GM23248 (cell line): ENCODE measurements around the gene METTL22. TPM values are rescaled to one million over a fixed set of nuclear protein-coding genes. Genes with fewer than 3 reads are reported as not detected.

Source experiments
- DNase-seq: peaks from one replicate; pipeline ENCODE4 v3.0.0-alpha.2; 2015
- H2AFZ ChIP-seq: fragments of 200-600 bp; sonication (generic); 2 replicates; pipeline ENCODE4 v1.6.1; 2016; ENCODE audit warnings: antibody characterized with exemption
- H3F3A ChIP-seq: fragments of 200-600 bp; sonication (generic); 2 replicates; pipeline ENCODE4 v1.6.1; 2016; ENCODE audit warnings: mild to moderate bottlenecking, antibody characterized with exemption, mixed run types; ENCODE audit not compliant: insufficient read depth
- H3K27ac ChIP-seq: fragments of 200-600 bp; sonication (generic); 2 replicates; pipeline ENCODE4 v1.5.1; 2016; ENCODE audit warnings: mild to moderate bottlenecking
- H3K27me3 ChIP-seq: fragments of 200-600 bp; sonication (generic); replicated peaks from 2 replicates; pipeline ENCODE4 v1.6.1; 2016; ENCODE audit warnings: mild to moderate bottlenecking; ENCODE audit not compliant: insufficient read depth
- H3K36me3 ChIP-seq: fragments of 200-600 bp; sonication (generic); 2 replicates; pipeline ENCODE4 v1.6.1; 2016; ENCODE audit warnings: low read depth, mild to moderate bottlenecking
- H3K4me1 ChIP-seq: fragments of 200-600 bp; sonication (generic); 2 replicates; pipeline ENCODE4 v1.6.1; 2016; ENCODE audit warnings: mild to moderate bottlenecking; ENCODE audit not compliant: insufficient read depth
- H3K4me2 ChIP-seq: fragments of 200-600 bp; sonication (generic); one replicate; pipeline ENCODE4 v1.6.1; 2016; ENCODE audit warnings: mild to moderate bottlenecking; ENCODE audit not compliant: unreplicated experiment
- H3K4me3 ChIP-seq: fragments of 200-600 bp; sonication (generic); 2 replicates; pipeline ENCODE4 v1.5.1; 2016; ENCODE audit warnings: mild to moderate bottlenecking
- H3K79me2 ChIP-seq: fragments of 200-600 bp; sonication (generic); 2 replicates; pipeline ENCODE4 v1.6.1; 2016; ENCODE audit warnings: mild to moderate bottlenecking; ENCODE audit not compliant: insufficient read depth
- H3K9ac ChIP-seq: fragments of 200-600 bp; sonication (generic); 2 replicates; pipeline ENCODE4 v1.6.1; 2016; ENCODE audit warnings: mild to moderate bottlenecking
- H3K9me2 ChIP-seq: fragments of 200-600 bp; sonication (generic); 2 replicates; pipeline ENCODE4 v1.6.1; 2016; ENCODE audit warnings: mixed run types, mild to moderate bottlenecking, moderate library complexity; ENCODE audit not compliant: insufficient read depth
- H3K9me3 ChIP-seq: fragments of 200-600 bp; sonication (generic); one replicate; pipeline ENCODE4 v1.6.1; 2017; ENCODE audit warnings: low read depth
- H4K20me1 ChIP-seq: fragments of 200-600 bp; sonication (generic); 2 replicates; pipeline ENCODE4 v1.6.0; 2016; ENCODE audit not compliant: insufficient read depth
- EZH2 ChIP-seq: fragments of 200-600 bp; sonication (generic); IDR thresholded peaks from 2 replicates; pipeline ENCODE4 v1.6.1; 2018; ENCODE audit warnings: antibody characterized with exemption, mild to moderate bottlenecking; ENCODE audit not compliant: insufficient read depth, poor library complexity, severe bottlenecking
- EZH2phosphoT487 ChIP-seq: fragments of 200-600 bp; sonication (generic); IDR thresholded peaks from 2 replicates; pipeline ENCODE4 v1.6.1; 2018; ENCODE audit warnings: antibody characterized with exemption, moderate library complexity, mild to moderate bottlenecking, low read depth; ENCODE audit not compliant: insufficient read depth
- WGBS, 2 experiments: methylation state at CpG; one replicate each; pipeline ENCODE4 v1.1.6; 2015 to 2017; ENCODE audit warnings: low lambda C conversion rate in 2 of 2, low coverage in 1 of 2; ENCODE audit errors: missing lambda C conversion rate in 2 of 2; 5-methylcytosine and 5-hydroxymethylcytosine counted together
- in situ Hi-C: fragments of 300-500 bp; cut with MboI; formaldehyde crosslinking; loops from 2 replicates; pipeline ENCODE4 v1.15.0; 2020
- polyA plus RNA-seq: library from polyadenylated mRNA; unstranded; fragments of >200 nt; fragmentation: Nextera tagmentation; extraction: Ambion mirVana; gene quantifications from 2 replicates; pipeline ENCODE4 v1.2.1, GENCODE V29; 2016
- total RNA-seq: library from RNA; depleted of rRNA; stranded (reverse); fragments of >200 nt; shearing (Covaris generic); gene quantifications from 2 replicates; pipeline ENCODE4 v1.2.3, GENCODE V29; 2014

METTL22 gene
- total and polyA plus RNA-seq, 2 experiments from 2014 or later = 36.9 to 46.1 TPM

DNA sequence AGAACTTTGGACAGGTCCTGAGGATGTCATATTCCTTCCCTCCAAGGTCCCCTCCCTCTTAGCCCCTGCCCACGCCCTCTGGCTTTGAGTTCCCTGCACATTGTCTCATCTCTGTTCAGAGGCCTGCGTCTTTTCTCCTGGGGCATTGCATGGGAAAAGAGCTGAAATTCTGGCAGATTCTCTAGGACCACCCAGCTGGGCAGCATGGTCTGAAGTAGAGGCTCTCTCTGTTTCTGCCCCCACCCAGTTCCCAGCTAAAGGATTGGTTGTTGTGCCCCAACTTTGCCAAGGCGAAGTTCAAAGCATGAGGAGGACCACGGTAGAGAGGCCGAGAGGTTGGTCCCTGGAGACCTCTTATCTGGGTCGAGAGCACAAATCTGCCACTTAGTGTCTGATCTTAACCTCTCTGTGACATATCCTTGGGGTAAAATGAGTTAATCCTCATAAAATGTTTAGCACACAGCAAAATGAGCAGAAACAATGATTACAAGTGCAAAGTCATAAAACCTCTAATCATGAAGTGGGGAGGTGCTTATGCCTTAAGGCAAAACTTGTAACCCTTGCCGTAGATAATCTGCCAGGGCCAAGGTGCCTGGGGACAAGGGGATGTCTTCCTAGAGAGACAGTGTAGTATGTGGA is 55.4 kb downstream of the METTL22 start:
- no peaks in the 10 kb centered on the region for H4K20me1 ChIP-seq
- peak overlapping the region; percentile 74; the same call in 1 of the 2 replicates for H3K27ac ChIP-seq
- H3K27me3 ChIP-seq = no peaks in the 10 kb centered on the region
- WGBS, 2 experiments = 95% methylated on average over 7 of the region's 7 CpGs
- H3K9me3 ChIP-seq = no peaks in the 10 kb centered on the region
- no peak overlapping the region for H3K9ac ChIP-seq
- peak; percentile 7 for DNase-seq
- no peaks in the 10 kb centered on the region for H3K9me2 ChIP-seq
- peaks cover 25% of the 10 kb centered on the region for H3K4me1 ChIP-seq
- in situ Hi-C loops = no loop called here
- no peak overlapping the region for H3K4me2 ChIP-seq
- no peaks in the 10 kb centered on the region for H3K79me2 ChIP-seq
- peaks cover 18% of the 10 kb centered on the region for H3F3A ChIP-seq
- H2AFZ ChIP-seq = no peak overlapping the region
- TF ChIP-seq EZH2 = no peak
- TF ChIP-seq EZH2phosphoT487 = no peak
- no peak overlapping the region for H3K4me3 ChIP-seq
- H3K36me3 ChIP-seq = no peaks in the 10 kb centered on the region

- Histone ChIP-seq H3K4me2 (peak overlapping the region; percentile 59), H3K79me2 (no peaks in the 10 kb centered on the region), H4K20me1 (no peaks in the 10 kb centered on the region), H3F3A (peaks cover 18% of the 10 kb centered on the region), H3K9me2 (no peaks in the 10 kb centered on the region), H3K9me3 (no peaks in the 10 kb centered on the region), H3K4me3 (no peak overlapping the region), H3K4me1 (peaks cover 25% of the 10 kb centered on the region), H3K9ac (no peak overlapping the region; the same call in 1 of the 2 replicates), H3K36me3 (no peaks in the 10 kb centered on the region), H2AFZ (no peak overlapping the region), H3K27me3 (no peaks in the 10 kb centered on the region), H3K27ac (peak overlapping the region; percentile 74)
- 16% methylated on average over 5 of the region's 5 CpGs for WGBS, 2 experiments
- DNase-seq = peak; percentile 82
- in situ Hi-C loops = no loop called here
- TF ChIP-seq EZH2 = no peak
- no peak for TF ChIP-seq EZH2phosphoT487
Observed at GRCh38 chr16:8677481-8677880, 56.0 kb downstream of the METTL22 start.

DNA sequence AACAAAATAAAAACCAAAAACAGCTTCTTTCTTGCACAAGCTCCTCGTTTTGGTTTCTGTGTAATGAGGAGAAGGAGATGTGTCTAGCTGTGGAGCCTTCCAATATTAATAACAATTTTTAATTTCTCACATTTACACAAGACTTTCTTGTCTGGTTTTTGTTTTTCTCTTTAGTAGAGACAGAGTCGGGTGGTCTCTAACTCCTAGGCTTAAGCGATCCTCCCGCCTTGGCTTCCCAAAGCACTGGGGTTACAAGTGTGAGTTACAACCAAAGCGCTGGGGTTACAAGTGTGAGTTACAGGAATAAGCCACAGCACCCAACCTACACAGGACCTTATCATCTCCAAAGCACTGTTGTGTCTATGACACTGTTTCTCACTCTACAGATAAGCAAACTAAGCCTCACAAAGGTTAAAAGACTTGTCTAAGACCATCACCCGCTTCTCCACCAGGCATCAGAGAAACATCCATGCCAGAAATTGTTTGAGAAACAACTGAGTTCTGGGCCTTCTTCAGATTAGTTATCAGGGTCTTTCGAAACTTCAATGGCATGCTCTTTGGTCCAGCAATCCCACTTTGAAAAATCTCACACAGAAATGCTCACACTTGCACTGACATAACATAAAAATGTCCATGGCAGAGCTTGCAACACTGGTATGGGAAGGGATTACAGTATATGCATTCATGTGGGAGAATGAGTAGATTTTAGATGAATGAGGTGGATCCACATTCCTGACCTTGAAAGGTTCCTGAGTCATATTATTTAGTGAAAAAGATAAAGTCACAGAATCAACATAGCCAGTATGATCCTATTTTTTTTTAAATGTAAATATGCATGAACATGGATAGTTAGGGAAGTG is 56.8 kb downstream of the METTL22 start:
- peak; percentile 84 for DNase-seq
- TF ChIP-seq EZH2 (no peak), EZH2phosphoT487 (no peak)
- H3K9ac ChIP-seq = no peak overlapping the region; the same call in 1 of the 2 replicates
- peaks cover 18% of the 10 kb centered on the region for H3F3A ChIP-seq
- H4K20me1 ChIP-seq = no peaks in the 10 kb centered on the region
- H3K4me1 ChIP-seq = peaks cover 25% of the 10 kb centered on the region
- H3K9me3 ChIP-seq = no peaks in the 10 kb centered on the region
- peak overlapping the region; percentile 59 for H3K4me2 ChIP-seq
- H3K79me2 ChIP-seq = no peaks in the 10 kb centered on the region
- H3K27ac ChIP-seq = peak overlapping the region; percentile 74
- H3K27me3 ChIP-seq = no peaks in the 10 kb centered on the region
- 0 out of 2 replicates have a peak overlapping the region, but pooled peaks have one; percentile 1 for H3K4me3 ChIP-seq
- 79 to 80% methylated on average over 7 of the region's 7 CpGs for WGBS, 2 experiments
- no peaks in the 10 kb centered on the region for H3K36me3 ChIP-seq
- in situ Hi-C loops = no loop called here
- no peak overlapping the region for H2AFZ ChIP-seq
- H3K9me2 ChIP-seq = no peaks in the 10 kb centered on the region

GRCh38 chr16:8679151-8679550 is 57.7 kb downstream of the METTL22 start:
- H2AFZ ChIP-seq = no peak overlapping the region
- H3K9me2 ChIP-seq = no peaks in the 10 kb centered on the region
- no peak overlapping the region for H3K4me3 ChIP-seq
- peaks cover 25% of the 10 kb centered on the region for H3K4me1 ChIP-seq
- no peaks in the 10 kb centered on the region for H3K9me3 ChIP-seq
- TF ChIP-seq EZH2phosphoT487 (no peak), EZH2 (no peak)
- peaks cover 18% of the 10 kb centered on the region for H3F3A ChIP-seq
- 95 to 100% methylated on average over 2 of the region's 2 CpGs for whole genome bisulfite sequencing, 2 experiments
- in situ Hi-C loops = no loop called here
- no peaks in the 10 kb centered on the region for H3K27me3 ChIP-seq
- no peak overlapping the region for H3K9ac ChIP-seq
- peak; percentile 9 for DNase-seq
- H3K27ac ChIP-seq = peak overlapping the region; percentile 74; the same call in 1 of the 2 replicates
- H3K4me2 ChIP-seq = no peak overlapping the region
- no peaks in the 10 kb centered on the region for H3K79me2 ChIP-seq
- no peaks in the 10 kb centered on the region for H4K20me1 ChIP-seq
- no peaks in the 10 kb centered on the region for H3K36me3 ChIP-seq
